Activated CD4-positive, CD25-positive, alpha-beta regulatory T cell treated with anti-CD3 and anti-CD28 coated beads, Interleukin-2, amount 50 U/mL, for 24 hours (primary cell): ENCODE results near the gene SPIRE1.
"Not testable (repeated sequence)": the region's sequence is repeated elsewhere in the genome, so short reads cannot be mapped to it uniquely, and the experiment has no call there.

ENCODE experiments used
- ATAC-seq, 2 donors: fragments of 150-1000 bp; cut with Tn5 transposase; one replicate each; pipeline ENCODE4 v1.10.0; 2021; ENCODE audit warnings: mild to moderate bottlenecking in 1 of 2, moderate library complexity in 1 of 2

SPIRE1 gene

GRCh38 chr18:12481915-12482314 is 176.0 kb downstream of the SPIRE1 start:
- ATAC-seq: not testable (repeated sequence)

- no peak for ATAC-seq
Observed at GRCh38 chr18:12479982-12480381, 177.9 kb downstream of the SPIRE1 start.

- no peak for ATAC-seq
Observed at GRCh38 chr18:12479536-12479935, 178.4 kb downstream of the SPIRE1 start.

GRCh38 chr18:12478269-12479047 is 179.4 kb downstream of the SPIRE1 start:
- ATAC-seq: no peak

GRCh38 chr18:12477606-12478005 is 180.3 kb downstream of the SPIRE1 start:
- ATAC-seq: no peak

GRCh38 chr18:12476955-12477354 is 181.0 kb downstream of the SPIRE1 start:
- ATAC-seq: no peak

- ATAC-seq: no peak
Observed at GRCh38 chr18:12474876-12475275, 183.0 kb downstream of the SPIRE1 start.

GRCh38 chr18:12474146-12474545 is 183.8 kb downstream of the SPIRE1 start:
- no peak for ATAC-seq

- ATAC-seq: no peak
Observed at GRCh38 chr18:12470382-12471075, 187.4 kb downstream of the SPIRE1 start.

GRCh38 chr18:12468445-12468844 is 189.5 kb downstream of the SPIRE1 start:
- no peak for ATAC-seq

- ATAC-seq: no peak
Observed at GRCh38 chr18:12464731-12465130, 193.2 kb downstream of the SPIRE1 start.

GRCh38 chr18:12463191-12463590 is 194.7 kb downstream of the SPIRE1 start:
- no peak for ATAC-seq

GRCh38 chr18:12462242-12462641 is 195.7 kb downstream of the SPIRE1 start:
- no peak for ATAC-seq

- no peak for ATAC-seq
Observed at GRCh38 chr18:12461326-12461725, 196.6 kb downstream of the SPIRE1 start.

GRCh38 chr18:12460874-12461273 is 197.0 kb downstream of the SPIRE1 start:
- no peak for ATAC-seq

GRCh38 chr18:12458771-12459170 is 199.1 kb downstream of the SPIRE1 start:
- ATAC-seq: no peak

GRCh38 chr18:12456441-12456840 is 201.5 kb downstream of the SPIRE1 start:
- ATAC-seq: no peak

- ATAC-seq: no peak
Observed at GRCh38 chr18:12455496-12455895, 202.4 kb downstream of the SPIRE1 start.

GRCh38 chr18:12452784-12453183 is 205.1 kb downstream of the SPIRE1 start:
- ATAC-seq: no peak

GRCh38 chr18:12451428-12451827 is 206.5 kb downstream of the SPIRE1 start:
- no peak for ATAC-seq

- no peak for ATAC-seq
Observed at GRCh38 chr18:12449051-12449785, 208.7 kb downstream of the SPIRE1 start.

- ATAC-seq: no peak
Observed at GRCh38 chr18:12445554-12445953, 212.4 kb downstream of the SPIRE1 start.

- no peak for ATAC-seq
Observed at GRCh38 chr18:12443551-12443950, 214.4 kb downstream of the SPIRE1 start.

GRCh38 chr18:12442946-12443345 is 215.0 kb downstream of the SPIRE1 start:
- ATAC-seq: no peak
